Measurements from ENCODE around the gene ESRRG. TPM values are rescaled to one million over a fixed set of nuclear protein-coding genes. Genes with fewer than 3 reads are reported as not detected.

The ESRRG gene
- total and polyA plus RNA-seq, 7 donors = under 0.01 to 0.71 (median 0.33) TPM

DNA sequence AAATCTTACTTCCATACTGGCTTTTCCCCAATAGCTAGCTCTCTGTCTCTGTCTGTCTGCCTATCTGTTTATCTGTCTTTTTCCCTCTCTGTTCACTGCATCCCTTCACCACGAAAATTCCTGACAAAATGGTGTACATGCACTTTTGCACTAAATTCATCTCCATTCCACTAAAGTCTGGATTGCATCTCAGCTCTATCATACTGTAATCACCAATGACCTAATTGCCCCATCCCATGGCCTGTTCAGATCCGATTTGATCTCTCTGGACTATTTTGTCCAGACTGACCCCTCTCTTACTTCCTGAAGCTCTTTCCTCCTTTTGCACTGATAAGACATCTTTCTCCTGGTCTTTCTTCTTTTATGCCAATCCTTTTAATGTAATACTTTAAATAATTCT is 187.5 kb downstream of the ESRRG start:
- Histone ChIP-seq H3K4me3 (no peak overlapping the region), H3K4me1 (no peaks in the 10 kb centered on the region), H3K27ac (no peak overlapping the region), H3K9me3 (no peaks in the 10 kb centered on the region), H3K36me3 (no peaks in the 10 kb centered on the region), H3K27me3 (no peaks in the 10 kb centered on the region)
- DNase-seq = no peak
- 58 to 81% methylated on average over 2 of the region's 2 CpGs for WGBS, 2 donors
- TF ChIP-seq CTCF (IDR thresholded peaks at IDR 0.05) (no peak), POLR2A (IDR thresholded peaks at IDR 0.05) (no peak), EP300 (IDR thresholded peaks at IDR 0.05) (no peak), POLR2AphosphoS5 (IDR thresholded peaks at IDR 0.05) (no peak)
- intact Hi-C loops (cut with DNase I) = no loop called here

- no peak for DNase-seq
- no peak overlapping the region for H3K27ac ChIP-seq
- no peaks in the 10 kb centered on the region for H3K36me3 ChIP-seq
- TF ChIP-seq CTCF (IDR thresholded peaks at IDR 0.05) (no peak), POLR2A (IDR thresholded peaks at IDR 0.05) (no peak), POLR2AphosphoS5 (IDR thresholded peaks at IDR 0.05) (no peak), EP300 (IDR thresholded peaks at IDR 0.05) (no peak)
- no peaks in the 10 kb centered on the region for H3K9me3 ChIP-seq
- 79 to 84% methylated on average over 1 of the region's 1 CpG for WGBS, 2 donors
- H3K4me3 ChIP-seq = no peak overlapping the region
- H3K4me1 ChIP-seq = no peaks in the 10 kb centered on the region
- H3K27me3 ChIP-seq = no peaks in the 10 kb centered on the region
- intact Hi-C loops (cut with DNase I) = no loop called here
These were observed 188.2 kb downstream of the ESRRG start for GRCh38 chr1:216535059-216535458.

DNA sequence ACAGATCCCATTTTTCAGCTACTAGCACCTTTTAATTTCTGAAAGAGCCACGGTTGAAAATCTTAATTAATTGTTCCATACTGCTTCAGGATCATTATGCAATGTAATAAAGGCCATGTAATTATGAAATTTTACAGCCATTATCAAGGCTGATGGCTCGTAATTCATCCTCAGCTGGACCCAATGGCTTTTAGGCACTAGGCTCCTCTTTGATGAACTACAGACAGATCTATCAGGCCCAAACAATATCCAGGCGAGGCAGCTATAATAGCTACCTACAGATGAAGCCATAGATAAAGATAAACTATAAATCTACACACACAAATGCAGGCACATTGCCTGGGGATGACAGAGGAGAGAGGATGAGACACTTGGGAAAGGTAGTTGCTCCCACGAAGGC is 189.5 kb downstream of the ESRRG start:
- Histone ChIP-seq H3K36me3 (no peaks in the 10 kb centered on the region), H3K4me3 (no peak overlapping the region), H3K27ac (no peak overlapping the region), H3K9me3 (no peaks in the 10 kb centered on the region), H3K4me1 (no peaks in the 10 kb centered on the region), H3K27me3 (no peaks in the 10 kb centered on the region)
- 73 to 85% methylated on average over 4 of the region's 4 CpGs for WGBS, 2 donors
- intact Hi-C loops (cut with DNase I) = no loop called here
- DNase-seq = no peak
- TF ChIP-seq CTCF (IDR thresholded peaks at IDR 0.05) = no peak
- TF ChIP-seq POLR2A (IDR thresholded peaks at IDR 0.05) = no peak
- TF ChIP-seq POLR2AphosphoS5 (IDR thresholded peaks at IDR 0.05) = no peak

DNA sequence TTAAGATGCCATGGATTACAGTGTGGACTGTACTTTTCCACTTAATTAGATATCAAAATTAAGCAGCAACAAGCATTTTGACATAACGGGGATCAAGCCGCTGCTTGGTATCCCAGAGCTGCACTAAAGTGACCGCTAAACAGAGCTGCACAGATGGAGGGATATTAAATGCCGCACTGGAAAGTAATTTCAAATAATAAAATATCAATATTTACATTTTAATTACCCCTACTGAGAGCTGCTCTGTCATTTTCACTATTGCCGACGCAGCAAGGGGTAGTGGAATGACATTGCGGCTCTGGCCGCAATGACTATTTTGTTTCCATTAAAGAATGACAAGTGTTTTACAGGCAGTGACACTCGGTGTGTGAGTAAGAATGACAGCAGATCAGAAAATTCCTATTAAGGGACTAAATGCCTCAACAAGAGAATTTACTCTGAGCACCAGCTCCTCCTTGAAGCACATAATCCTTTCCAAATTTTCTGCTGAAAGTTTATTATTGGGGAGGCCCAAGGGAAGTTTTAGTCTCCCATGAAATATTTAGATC is 190.9 kb downstream of the ESRRG start:
- no peak for DNase-seq
- TF ChIP-seq POLR2AphosphoS5 (IDR thresholded peaks at IDR 0.05) (no peak), POLR2A (IDR thresholded peaks at IDR 0.05) (no peak), EP300 (IDR thresholded peaks at IDR 0.05) (no peak), CTCF (IDR thresholded peaks at IDR 0.05) (no peak)
- Histone ChIP-seq H3K27me3 (no peaks in the 10 kb centered on the region), H3K36me3 (no peaks in the 10 kb centered on the region), H3K4me1 (no peaks in the 10 kb centered on the region), H3K9me3 (no peaks in the 10 kb centered on the region), H3K27ac (no peak overlapping the region), H3K4me3 (no peak overlapping the region)
- intact Hi-C loops (cut with DNase I) = no loop called here
- WGBS, 2 donors = 87 to 91% methylated on average over 9 of the region's 9 CpGs
